GM18868 (cell line): Measurements from ENCODE around the gene PI4K2B.
"Not testable (repeated sequence)": the region's sequence is repeated elsewhere in the genome, so short reads cannot be mapped to it uniquely, and the experiment has no call there.

Source experiments
- ATAC-seq: cut with Tn5 transposase; IDR thresholded peaks from one replicate; pipeline ENCODE4 v1.9.1; 2021; ENCODE audit warnings: mild to moderate bottlenecking, moderate library complexity; ENCODE audit not compliant: unreplicated experiment

PI4K2B gene

GRCh38 chr4:25240754-25241210 lies 6.9 kb downstream of the PI4K2B start:
- ATAC-seq = peak; percentile 89

DNA sequence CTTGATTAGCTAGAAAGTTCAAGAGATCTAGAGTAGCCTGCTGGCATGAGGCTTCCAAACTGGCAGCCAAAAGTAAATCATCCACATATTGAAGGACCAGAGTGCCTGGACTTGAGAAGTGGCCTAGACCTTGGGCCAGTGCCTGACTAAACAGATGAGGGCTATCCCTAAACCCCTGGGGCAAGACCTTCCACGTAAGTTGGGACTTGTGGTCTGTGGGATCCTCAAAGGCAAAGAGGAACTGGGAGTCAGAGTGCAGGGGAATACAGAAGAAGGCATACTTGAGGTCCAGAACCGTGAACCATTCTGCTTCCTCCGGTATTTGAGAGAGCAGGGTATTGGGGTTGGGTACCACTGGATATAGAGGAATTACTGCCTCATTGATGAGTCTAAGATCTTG lies 8.4 kb downstream of the PI4K2B start:
- not testable (repeated sequence) for ATAC-seq

DNA sequence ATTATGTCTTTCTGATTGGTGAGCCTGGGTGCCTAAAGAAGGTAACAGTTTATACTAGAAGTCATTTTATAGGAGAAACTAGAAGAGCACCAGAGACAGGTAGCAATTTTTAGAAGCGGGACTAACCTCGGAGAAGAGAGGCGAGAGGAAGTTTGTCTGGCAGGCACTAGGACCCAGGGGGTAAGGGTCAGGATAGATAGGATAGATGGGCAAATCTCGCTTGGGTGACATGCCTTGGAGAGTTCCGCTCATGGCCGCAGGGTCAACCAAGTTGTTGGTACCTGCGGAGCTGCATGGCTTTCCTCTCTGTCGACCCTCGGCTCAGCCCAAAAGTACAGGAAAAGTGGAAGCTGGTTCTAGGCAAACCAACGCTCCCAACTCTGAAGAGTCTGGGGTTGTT lies 11.3 kb downstream of the PI4K2B start:
- ATAC-seq = no peak

DNA sequence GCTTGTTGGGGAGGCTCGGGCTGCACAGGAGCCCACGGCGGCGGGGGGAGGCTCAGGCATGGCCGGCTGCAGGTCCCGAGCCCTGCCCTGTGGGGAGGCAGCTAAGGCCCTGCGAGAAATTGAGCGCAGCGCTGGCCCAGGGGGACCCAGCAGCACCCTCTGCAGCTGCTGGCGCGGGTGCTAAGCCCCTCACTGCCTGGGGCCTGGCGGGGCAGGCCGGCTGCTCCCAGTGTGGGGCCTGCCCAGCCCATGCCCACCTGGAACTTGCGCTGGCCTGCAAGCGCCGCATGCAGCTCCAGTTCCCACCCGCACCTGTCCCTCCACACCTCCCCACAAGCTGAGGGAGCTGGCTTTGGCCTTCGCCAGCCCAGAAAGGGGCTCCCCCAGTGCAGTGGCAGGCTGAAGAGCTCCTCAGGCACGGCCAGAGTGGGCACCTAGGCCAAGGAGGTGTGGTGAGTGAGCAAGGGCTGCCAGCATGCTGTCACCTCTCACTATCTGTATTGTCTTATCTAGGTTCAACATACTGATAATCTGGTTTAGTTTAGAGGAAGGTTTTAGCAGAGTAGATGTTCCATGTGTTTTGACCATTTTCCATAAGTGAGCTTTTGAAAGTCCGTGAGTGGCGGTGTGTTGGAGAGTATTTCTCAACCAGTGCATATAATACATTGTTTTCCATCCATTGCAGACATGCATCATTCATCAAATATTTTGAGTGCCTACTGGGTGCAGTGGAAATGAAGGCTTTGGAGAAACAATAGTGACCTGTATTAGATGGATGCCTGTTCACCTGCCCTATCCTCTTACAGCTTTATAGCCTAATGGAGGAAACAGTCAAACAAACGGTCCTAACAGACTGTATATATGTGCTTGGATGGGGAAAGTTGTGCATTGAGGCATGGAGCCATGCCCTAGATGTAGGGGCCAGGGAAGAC lies 13.1 kb downstream of the PI4K2B start:
- no peak for ATAC-seq

- ATAC-seq = not testable (repeated sequence)
Measured at GRCh38 chr4:25248875-25249274, 15.0 kb downstream of the PI4K2B start.

- ATAC-seq = not testable (repeated sequence)
Measured at GRCh38 chr4:25249494-25249893, 15.7 kb downstream of the PI4K2B start.

DNA sequence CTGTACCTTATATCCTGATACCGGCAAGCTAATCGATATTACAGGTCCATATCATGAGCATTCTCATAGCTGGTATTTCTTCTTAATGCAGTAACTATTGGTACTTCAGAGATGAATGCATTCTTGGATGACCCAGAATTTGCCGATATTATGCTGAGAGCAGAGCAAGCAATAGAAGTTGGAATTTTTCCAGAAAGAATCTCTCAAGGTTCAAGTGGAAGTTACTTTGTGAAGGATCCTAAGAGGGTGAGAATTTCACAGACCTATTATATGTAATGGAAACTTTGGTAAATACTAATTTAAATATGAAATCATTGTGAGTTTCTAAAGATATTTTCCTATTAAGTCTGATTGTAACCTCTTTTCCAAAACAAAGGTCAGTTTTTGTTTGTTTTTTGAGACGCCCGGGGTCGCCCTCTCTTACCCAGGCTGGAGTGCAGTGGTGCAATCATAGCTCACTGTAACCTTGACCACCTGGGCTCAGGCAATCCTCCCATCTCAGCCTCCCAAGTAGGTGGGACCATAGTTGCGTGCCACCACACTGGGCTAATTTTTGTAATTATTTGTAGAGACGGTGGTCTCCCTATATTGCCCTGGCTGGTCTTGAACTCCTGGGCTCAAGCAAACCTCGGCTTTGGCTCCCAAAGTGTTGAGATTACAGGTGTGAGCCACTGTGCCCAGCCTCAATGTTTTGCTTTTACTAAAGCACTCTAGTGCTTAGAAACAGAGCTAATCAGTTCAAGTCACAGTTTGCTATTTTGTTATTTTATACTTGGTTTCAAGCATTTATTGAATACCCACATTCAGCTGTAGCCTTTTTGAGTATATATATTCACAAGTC lies 18.6 kb downstream of the PI4K2B start:
- peak; percentile 21 for ATAC-seq

DNA sequence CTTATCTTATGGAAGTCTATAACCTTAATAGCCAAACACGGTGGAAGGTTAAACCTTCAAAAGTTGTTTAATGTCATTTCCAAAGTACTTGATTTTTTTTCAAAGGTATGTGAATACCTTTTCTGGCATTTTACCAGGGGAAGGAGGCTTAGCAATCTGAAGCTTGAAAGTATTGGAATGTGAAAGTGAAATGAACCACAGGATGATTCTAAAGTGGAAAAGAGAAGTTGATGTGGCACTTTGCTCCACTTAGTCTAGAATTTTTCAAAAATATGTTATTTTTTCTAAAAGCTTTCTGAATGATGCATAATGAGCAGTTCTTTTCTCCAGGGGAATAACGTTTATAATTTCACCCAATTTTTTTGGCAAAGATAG lies 19.2 kb downstream of the PI4K2B start:
- peak; percentile 77 for ATAC-seq

DNA sequence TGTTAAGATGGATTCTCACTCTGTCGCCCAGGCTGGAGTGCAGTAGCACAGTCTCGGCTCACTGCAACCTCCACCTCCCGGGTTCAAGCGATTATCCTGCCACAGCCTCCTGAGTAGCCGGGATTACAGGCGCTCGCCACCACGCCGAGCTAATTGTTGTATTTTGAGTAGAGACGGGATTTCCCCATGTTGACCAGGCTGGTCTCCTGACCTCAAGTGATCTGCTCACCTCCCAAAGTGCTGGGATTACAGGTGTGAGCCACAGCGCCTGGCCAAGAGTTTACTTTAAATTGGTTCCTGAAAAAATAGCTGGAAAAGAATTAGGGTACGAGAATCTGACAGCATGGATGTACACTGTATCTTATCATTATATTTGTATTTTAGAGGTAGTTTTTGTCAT lies 20.0 kb downstream of the PI4K2B start:
- not testable (repeated sequence) for ATAC-seq

GRCh38 chr4:25258980-25259578 lies 25.2 kb downstream of the PI4K2B start:
- ATAC-seq = no peak

DNA sequence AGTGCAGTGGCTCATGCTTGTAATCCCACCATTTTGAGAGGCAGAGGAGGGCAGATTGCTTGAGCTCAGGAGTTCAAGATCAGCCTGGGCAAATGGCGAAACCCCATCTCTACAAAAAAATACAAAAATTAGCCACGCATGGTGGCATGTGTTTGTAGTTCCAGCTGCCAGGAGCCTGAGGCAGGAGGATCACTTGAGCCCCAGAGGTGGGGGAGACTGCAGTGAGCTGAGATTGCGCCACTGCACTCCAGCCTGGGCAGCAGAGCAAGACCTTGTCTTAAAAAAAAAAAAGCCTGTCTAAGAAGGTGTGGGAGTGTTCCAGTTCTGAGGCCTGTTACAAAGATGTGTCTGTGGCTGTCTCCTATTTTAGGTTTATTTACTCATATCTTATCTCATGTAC lies 38.0 kb downstream of the PI4K2B start:
- no peak for ATAC-seq

DNA sequence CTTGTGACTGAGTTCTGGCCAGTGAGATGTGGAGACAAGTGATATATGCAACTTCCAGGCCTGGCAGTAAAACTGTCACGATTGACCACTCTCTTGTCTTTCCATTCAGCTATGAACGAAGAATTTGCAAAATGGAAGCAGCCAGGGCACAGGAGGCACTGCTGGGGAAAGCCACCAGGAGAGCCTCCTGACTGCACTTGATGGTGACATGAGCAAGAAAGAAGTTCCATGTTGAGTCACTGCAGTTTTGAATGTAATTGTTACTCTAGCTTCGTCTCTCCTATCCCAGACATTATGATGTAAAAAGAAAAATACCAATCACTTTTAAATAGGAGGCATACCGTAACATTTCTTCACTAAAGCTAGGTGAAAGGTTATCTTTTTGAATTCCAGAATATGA lies 46.4 kb downstream of the PI4K2B start:
- no peak for ATAC-seq

DNA sequence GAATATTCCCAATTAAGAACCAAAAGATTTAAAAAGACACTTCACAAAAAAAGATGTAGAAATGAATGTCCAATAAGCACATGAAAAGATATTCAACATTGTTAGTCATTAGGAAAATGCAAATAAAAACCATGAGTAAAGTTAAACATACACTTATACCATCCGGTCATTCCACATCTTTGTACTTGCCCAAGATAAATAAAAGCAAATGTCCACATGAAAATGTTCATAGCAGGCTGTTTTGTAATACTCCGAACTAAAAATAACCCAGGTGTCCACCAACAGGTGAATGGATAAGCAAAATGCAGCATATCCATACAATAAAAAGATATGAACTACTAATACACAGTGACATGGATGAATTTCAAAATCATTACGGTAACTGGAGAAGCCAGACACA lies 50.1 kb downstream of the PI4K2B start:
- no peak for ATAC-seq

DNA sequence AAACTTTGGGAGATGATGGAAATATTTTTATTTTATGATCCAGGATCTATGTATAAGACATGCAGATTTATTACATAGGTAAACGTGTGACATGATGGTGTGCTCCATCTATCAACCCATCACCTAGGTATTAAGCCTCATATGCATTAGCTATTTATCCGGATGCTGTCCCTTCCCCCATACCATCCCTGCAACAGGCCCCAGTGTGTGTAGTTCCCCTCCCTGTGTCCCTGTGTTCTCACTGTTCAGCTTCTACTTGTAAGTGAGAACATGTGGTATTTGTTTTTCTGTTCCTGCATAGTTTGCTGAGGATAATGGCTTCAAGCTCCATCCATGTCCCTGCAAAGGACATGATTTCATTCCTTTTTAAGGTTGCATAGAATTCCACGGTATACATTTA lies 50.6 kb downstream of the PI4K2B start:
- ATAC-seq = no peak

DNA sequence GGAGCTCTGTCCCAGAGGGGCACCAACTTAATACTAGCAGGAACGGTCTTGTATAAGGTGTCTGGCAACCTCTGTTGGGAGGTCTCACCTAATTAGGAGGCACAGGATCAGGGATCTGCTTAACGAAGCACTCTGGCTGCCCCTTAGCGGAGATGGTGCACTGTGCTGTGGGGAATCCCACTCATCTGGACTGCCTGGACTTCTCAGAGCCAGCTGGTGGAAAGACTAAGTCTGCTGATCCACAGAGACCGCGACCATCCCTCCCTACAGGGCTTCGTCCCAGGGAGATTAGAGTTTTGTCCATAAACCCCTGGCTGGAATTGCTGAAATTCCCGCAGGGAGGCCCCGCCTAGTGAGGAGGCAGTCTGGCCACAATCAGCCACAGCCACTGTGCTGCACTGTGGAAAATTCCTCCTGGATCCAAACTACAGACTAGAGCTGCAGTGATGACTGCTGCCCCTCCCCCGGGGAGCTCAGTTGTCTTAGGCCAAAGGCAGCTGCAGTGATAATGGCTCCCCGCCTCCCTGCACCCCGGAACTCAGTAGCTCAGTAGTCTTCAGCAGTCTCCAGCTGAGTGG lies 56.7 kb downstream of the PI4K2B start:
- no peak for ATAC-seq

GRCh38 chr4:25291158-25291733 lies 57.4 kb downstream of the PI4K2B start:
- ATAC-seq = no peak

- no peak for ATAC-seq
Measured at GRCh38 chr4:25297528-25298242, 63.9 kb downstream of the PI4K2B start.

DNA sequence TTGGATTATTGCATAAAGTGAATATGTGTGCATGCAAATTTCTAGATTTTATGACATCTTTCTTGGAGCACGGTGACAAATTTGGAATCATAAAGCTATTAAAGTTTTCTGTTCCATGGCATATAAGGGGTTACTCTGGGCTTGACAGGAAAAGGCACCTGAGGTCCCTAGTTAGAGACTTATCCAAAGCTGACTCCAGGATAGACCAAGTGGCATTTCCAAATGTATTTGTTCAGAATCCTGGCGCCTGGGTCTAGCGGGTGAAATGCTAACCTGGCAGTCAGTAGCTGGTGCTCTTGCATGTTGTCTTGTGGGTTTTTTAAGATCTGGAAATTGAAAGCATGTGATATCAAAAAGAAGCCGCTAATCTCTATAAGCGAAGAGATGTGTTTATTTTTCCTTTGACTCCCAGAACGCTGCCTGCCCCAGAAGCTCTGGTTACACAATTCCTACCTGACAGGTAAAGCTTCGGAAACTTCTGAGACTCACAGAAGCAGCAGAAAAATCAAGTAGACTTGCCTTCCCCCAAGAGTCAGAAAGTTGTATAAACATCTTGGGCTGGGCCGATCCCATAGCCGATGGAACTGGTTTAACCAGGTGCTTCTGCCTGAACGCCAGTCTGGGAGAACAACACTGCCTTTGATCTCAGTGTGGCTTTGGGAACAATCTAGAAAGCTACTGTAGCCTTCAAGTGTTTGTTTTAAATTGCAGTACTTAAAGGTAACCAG lies 65.8 kb downstream of the PI4K2B start:
- no peak for ATAC-seq

GRCh38 chr4:25301471-25301870 lies 67.6 kb downstream of the PI4K2B start:
- no peak for ATAC-seq
